H1 (cell line): Measurements from ENCODE around the gene PTGDS. TPM values are rescaled to one million over a fixed set of nuclear protein-coding genes. Genes with fewer than 3 reads are reported as not detected.

Source experiments
- CHD7 ChIP-seq: fragments of 300-600 bp; sonication (generic); IDR thresholded peaks from 2 replicates; pipeline ENCODE4 v1.7.1; 2012; ENCODE audit warnings: low read length, moderate library complexity, mild to moderate bottlenecking, inconsistent platforms; ENCODE audit not compliant: insufficient replicate concordance
- CTCF ChIP-seq, 3 experiments: IDR thresholded peaks; 1 replicate in 2 of 3; 2 replicates in 1 of 3; pipeline versions ENCODE4 v1.5.1 to v1.6.1; 2011; ENCODE audit warnings: low read length in 3 of 3, mild to moderate bottlenecking in 3 of 3, inconsistent platforms in 2 of 3, low read depth in 1 of 3, moderate library complexity in 1 of 3; ENCODE audit not compliant: insufficient read depth in 1 of 3; ENCODE audit errors: control extremely low read depth in 1 of 3
- EP300 ChIP-seq, 2 experiments: IDR thresholded peaks; 1 replicate in 1 of 2; 2 replicates in 1 of 2; pipeline ENCODE4 v1.6.1; 2011 to 2012; ENCODE audit warnings: low read depth in 2 of 2, low read length in 2 of 2, mild to moderate bottlenecking in 2 of 2, borderline replicate concordance in 1 of 2, inconsistent platforms in 1 of 2, moderate library complexity in 1 of 2
- NRF1 ChIP-seq: IDR thresholded peaks from 2 replicates; pipeline ENCODE4 v1.6.1; 2011; ENCODE audit warnings: mild to moderate bottlenecking, low read depth, low read length, improper control_type of control experiment
- POLR2A ChIP-seq, 2 experiments: IDR thresholded peaks; 1 replicate in 1 of 2; 2 replicates in 1 of 2; pipeline ENCODE4 v1.6.1; 2011; ENCODE audit warnings: low read depth in 2 of 2, low read length in 2 of 2, mild to moderate bottlenecking in 2 of 2; ENCODE audit errors: control extremely low read depth in 1 of 2
- POU5F1 ChIP-seq: IDR thresholded peaks from 2 replicates; pipeline ENCODE4 v1.6.1; 2011; ENCODE audit warnings: low read depth, mild to moderate bottlenecking, low read length, moderate library complexity
- polyA plus RNA-seq, 7 experiments: library from polyadenylated mRNA; depleted of rRNA in 3 of 7; stranded (reverse) in 5 of 7; unstranded in 2 of 7; fragments of >200 nt in 5 of 7; fragments of 200-250 nt in 2 of 7; gene quantifications; 1 replicate in 5 of 7; 2 replicates in 1 of 7; 4 replicates in 1 of 7; pipeline versions ENCODE4 v1.2.1 to v1.2.3, GENCODE V29; 2011 to 2013; ENCODE audit warnings: missing spikeins in 2 of 7, mixed read lengths in 2 of 7
- total RNA-seq: library from RNA; stranded (reverse); fragmentation: NEBNext Ultra II Directional; extraction: Animal tissue kit (Norgen Biotek cat#: 25700); gene quantifications from 2 replicates; pipeline ENCODE4 v1.2.1, GENCODE V29; 2021

PTGDS gene
- total and polyA plus RNA-seq, 2 of the 8 experiments (the other 6 are each of a cell fraction or from before 2014, with no cell fraction given) = 1.7 to 2.3 TPM

GRCh38 chr9:136968333-136969127, 8.8 kb upstream of the PTGDS start (continued):
- no peak for TF ChIP-seq CHD7
- no peak for TF ChIP-seq POU5F1
- TF ChIP-seq EP300 (IDR thresholded peaks at IDR 0.05; ENCODE audit: borderline replicate concordance in 1 of 2, low read depth in 2 of 2, low read length in 2 of 2) = no peak
- TF ChIP-seq POLR2A (IDR thresholded peaks at IDR 0.05; ENCODE audit: control extremely low read depth in 1 of 2, low read depth in 2 of 2, low read length in 2 of 2) = no peak
- no peak for TF ChIP-seq NRF1
- no peak for TF ChIP-seq CTCF (IDR thresholded peaks at IDR 0.05; ENCODE audit: control extremely low read depth in 1 of 3, insufficient read depth in 1 of 3, low read depth in 1 of 3, low read length in 3 of 3)
